ENCODE results near the gene SHLD2.
"Not testable (repeated sequence)": the region's sequence is repeated elsewhere in the genome, so short reads cannot be mapped to it uniquely, and the experiment has no call there.

- TF ChIP-seq, protein P1, sequence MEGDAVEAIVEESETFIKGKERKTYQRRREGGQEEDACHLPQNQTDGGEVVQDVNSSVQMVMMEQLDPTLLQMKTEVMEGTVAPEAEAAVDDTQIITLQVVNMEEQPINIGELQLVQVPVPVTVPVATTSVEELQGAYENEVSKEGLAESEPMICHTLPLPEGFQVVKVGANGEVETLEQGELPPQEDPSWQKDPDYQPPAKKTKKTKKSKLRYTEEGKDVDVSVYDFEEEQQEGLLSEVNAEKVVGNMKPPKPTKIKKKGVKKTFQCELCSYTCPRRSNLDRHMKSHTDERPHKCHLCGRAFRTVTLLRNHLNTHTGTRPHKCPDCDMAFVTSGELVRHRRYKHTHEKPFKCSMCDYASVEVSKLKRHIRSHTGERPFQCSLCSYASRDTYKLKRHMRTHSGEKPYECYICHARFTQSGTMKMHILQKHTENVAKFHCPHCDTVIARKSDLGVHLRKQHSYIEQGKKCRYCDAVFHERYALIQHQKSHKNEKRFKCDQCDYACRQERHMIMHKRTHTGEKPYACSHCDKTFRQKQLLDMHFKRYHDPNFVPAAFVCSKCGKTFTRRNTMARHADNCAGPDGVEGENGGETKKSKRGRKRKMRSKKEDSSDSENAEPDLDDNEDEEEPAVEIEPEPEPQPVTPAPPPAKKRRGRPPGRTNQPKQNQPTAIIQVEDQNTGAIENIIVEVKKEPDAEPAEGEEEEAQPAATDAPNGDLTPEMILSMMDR (IDR thresholded peaks at IDR 0.05), result not testable (repeated sequence)
- TF ChIP-seq POLR2A (IDR thresholded peaks at IDR 0.05), result not testable (repeated sequence)
These were observed 62.8 kb downstream of the SHLD2 start for GRCh38 chr10:87157821-87158220.

Measured in ovary (tissue), 3 donors.